Smooth muscle cell (in vitro differentiated cells): ENCODE data around the gene VPS37D. TPM values are rescaled to one million over a fixed set of nuclear protein-coding genes. Genes with fewer than 3 reads are reported as not detected.

Experiments used
- DNase-seq: peaks from one replicate; lab custom pipeline; 2025; ENCODE audit not compliant: unreplicated experiment; lab: John Stamatoyannopoulos, UW
- H2AFZ ChIP-seq: fragments of 200-600 bp; sonication (generic); 2 replicates; pipeline ENCODE4 v1.6.0; 2016; ENCODE audit warnings: antibody characterized with exemption, low read depth, mild to moderate bottlenecking
- H3F3A ChIP-seq: fragments of 200-600 bp; sonication (generic); 2 replicates; pipeline ENCODE4 v1.6.0; 2017; ENCODE audit warnings: antibody characterized with exemption, low read depth
- H3K27ac ChIP-seq: fragments of 200-600 bp; sonication (generic); 2 replicates; pipeline ENCODE4 v1.5.1; 2016; ENCODE audit warnings: low read depth, mild to moderate bottlenecking
- H3K27me3 ChIP-seq: fragments of 200-600 bp; sonication (generic); 2 replicates; pipeline ENCODE4 v1.6.1; 2016; ENCODE audit warnings: low read depth, mild to moderate bottlenecking
- H3K36me3 ChIP-seq: fragments of 200-600 bp; sonication (generic); 2 replicates; pipeline ENCODE4 v1.5.1; 2016; ENCODE audit warnings: low read depth
- H3K4me1 ChIP-seq: fragments of 200-600 bp; sonication (generic); 2 replicates; pipeline ENCODE4 v1.5.1; 2016; ENCODE audit warnings: low read depth
- H3K4me2 ChIP-seq: fragments of 200-600 bp; sonication (generic); 2 replicates; pipeline ENCODE4 v1.6.0; 2016; ENCODE audit warnings: mild to moderate bottlenecking
- H3K4me3 ChIP-seq: fragments of 200-600 bp; sonication (generic); 2 replicates; pipeline ENCODE4 v1.5.1; 2016; ENCODE audit warnings: mild to moderate bottlenecking
- H3K79me2 ChIP-seq: fragments of 200-600 bp; sonication (generic); 2 replicates; pipeline ENCODE4 v1.6.0; 2016; ENCODE audit warnings: low read depth, mild to moderate bottlenecking
- H3K9ac ChIP-seq: fragments of 200-600 bp; sonication (generic); 2 replicates; pipeline ENCODE4 v1.6.0; 2016; ENCODE audit warnings: low read depth
- H3K9me3 ChIP-seq: fragments of 200-600 bp; sonication (generic); replicated peaks from 2 replicates; pipeline ENCODE4 v1.5.1; 2016; ENCODE audit warnings: low read depth
- H4K20me1 ChIP-seq: fragments of 200-600 bp; sonication (generic); 2 replicates; pipeline ENCODE4 v1.6.0; 2016; ENCODE audit warnings: low read depth
- WGBS: methylation state at CpG from one replicate; pipeline ENCODE4 v1.1.7; 2016; ENCODE audit warnings: low lambda C conversion rate; 5-methylcytosine and 5-hydroxymethylcytosine counted together
- polyA plus RNA-seq: library from polyadenylated mRNA; unstranded; fragments of >200 nt; fragmentation: Nextera tagmentation; extraction: Ambion mirVana; gene quantifications from 2 replicates; pipeline ENCODE4 v1.2.1, GENCODE V29; 2016
- total RNA-seq: library from RNA; depleted of rRNA; stranded (reverse); fragments of >200 nt; gene quantifications from 2 replicates; pipeline ENCODE4 v1.2.3, GENCODE V29; 2014
- TF ChIP-seq, protein P1 (sequence below): fragments of 200-600 bp; sonication (generic); IDR thresholded peaks from 2 replicates; pipeline ENCODE4 v1.5.1; 2017; ENCODE audit warnings: borderline replicate concordance, mild to moderate bottlenecking, antibody characterized with exemption; ENCODE audit not compliant: insufficient read depth, poor library complexity, severe bottlenecking

VPS37D gene
- total and polyA plus RNA-seq, 2 experiments from 2014 or later: 7.1 to 8.7 TPM

DNA sequence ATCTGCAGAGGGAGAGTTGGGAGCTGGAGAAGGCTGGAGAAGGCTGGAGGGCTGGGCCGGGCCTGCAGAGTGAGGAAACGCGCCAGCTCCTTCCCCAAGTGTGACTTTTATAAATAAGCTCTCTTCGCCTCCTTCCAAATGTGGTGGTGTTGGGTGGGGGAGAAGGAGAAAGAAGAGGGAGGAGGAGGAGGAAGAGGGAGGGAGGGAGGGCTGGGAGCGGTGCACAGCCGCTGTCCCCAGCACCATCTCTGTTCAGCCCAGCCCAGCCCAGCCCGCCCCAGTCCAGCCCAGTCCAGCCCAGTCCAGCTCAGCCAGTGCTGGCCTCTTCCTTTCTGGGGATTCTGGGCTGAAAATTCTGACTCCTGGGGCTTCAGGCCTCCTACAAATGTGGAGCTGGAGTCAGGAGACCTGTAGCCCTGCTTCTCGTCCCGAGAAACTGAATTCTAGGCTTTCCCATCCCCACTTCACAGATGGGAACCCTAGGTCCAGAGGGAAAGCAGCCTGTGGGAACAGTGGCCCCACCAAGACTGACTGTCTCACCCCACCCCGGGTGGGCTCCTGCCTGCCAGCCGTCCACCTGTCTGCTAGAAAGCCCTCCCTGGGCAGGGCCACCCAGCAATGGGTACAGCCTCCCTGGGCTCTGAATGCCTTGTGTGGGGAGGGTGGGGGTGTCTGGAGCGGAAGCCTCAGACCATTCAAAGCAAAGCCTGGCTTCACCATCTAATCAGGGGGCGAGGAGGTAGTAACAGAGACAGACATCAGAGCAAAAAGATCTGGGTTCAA is 49.6 kb downstream of the VPS37D start:
- Histone ChIP-seq H3K27ac (peak overlapping the region; percentile 64), H3K4me1 (no peaks in the 10 kb centered on the region), H3F3A (peaks cover 4% of the 10 kb centered on the region), H4K20me1 (peaks cover 62% of the 10 kb centered on the region), H3K4me3 (no peak overlapping the region), H3K36me3 (no peaks in the 10 kb centered on the region), H3K4me2 (peak overlapping the region; percentile 90), H3K9ac (peak overlapping the region; percentile 9), H2AFZ (no peak overlapping the region), H3K79me2 (peaks cover 37% of the 10 kb centered on the region), H3K9me3 (no peaks in the 10 kb centered on the region), H3K27me3 (no peaks in the 10 kb centered on the region)
- DNase-seq: no peak
- WGBS: 91% methylated on average over 7 of the region's 13 CpGs
- TF ChIP-seq, protein P1, sequence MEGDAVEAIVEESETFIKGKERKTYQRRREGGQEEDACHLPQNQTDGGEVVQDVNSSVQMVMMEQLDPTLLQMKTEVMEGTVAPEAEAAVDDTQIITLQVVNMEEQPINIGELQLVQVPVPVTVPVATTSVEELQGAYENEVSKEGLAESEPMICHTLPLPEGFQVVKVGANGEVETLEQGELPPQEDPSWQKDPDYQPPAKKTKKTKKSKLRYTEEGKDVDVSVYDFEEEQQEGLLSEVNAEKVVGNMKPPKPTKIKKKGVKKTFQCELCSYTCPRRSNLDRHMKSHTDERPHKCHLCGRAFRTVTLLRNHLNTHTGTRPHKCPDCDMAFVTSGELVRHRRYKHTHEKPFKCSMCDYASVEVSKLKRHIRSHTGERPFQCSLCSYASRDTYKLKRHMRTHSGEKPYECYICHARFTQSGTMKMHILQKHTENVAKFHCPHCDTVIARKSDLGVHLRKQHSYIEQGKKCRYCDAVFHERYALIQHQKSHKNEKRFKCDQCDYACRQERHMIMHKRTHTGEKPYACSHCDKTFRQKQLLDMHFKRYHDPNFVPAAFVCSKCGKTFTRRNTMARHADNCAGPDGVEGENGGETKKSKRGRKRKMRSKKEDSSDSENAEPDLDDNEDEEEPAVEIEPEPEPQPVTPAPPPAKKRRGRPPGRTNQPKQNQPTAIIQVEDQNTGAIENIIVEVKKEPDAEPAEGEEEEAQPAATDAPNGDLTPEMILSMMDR: no peak

DNA sequence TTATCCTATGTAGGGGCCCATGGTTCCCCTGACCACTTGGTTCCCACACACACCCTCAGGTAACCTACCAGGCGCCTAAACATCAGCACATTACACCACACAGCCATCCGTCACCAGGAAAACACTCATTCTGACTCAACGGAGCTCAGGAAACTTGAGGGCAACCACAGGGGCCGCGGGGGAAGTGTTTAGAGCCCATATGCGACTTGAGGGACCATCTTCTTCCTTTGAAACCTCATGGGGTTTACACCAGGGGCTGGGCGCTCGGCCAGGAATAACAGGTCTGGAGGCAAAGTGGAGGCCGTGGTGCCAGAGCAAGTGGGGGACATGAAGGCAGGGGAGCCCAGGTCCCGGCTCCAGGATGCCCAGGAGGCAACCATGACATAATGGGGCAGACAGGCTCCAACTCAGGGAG is 50.4 kb downstream of the VPS37D start:
- Histone ChIP-seq H3K9me3 (no peaks in the 10 kb centered on the region), H3K27me3 (no peaks in the 10 kb centered on the region), H3F3A (peaks cover 4% of the 10 kb centered on the region), H3K4me1 (no peaks in the 10 kb centered on the region), H3K4me3 (peak overlapping the region; percentile 77), H3K36me3 (no peaks in the 10 kb centered on the region), H3K4me2 (peak overlapping the region; percentile 90), H3K79me2 (peaks cover 30% of the 10 kb centered on the region), H3K9ac (no peak overlapping the region), H2AFZ (no peak overlapping the region), H3K27ac (peak overlapping the region; percentile 64), H4K20me1 (peaks cover 54% of the 10 kb centered on the region)
- no peak for DNase-seq
- WGBS: 41% methylated on average over 10 of the region's 10 CpGs
- TF ChIP-seq, protein P1: no peak

DNA sequence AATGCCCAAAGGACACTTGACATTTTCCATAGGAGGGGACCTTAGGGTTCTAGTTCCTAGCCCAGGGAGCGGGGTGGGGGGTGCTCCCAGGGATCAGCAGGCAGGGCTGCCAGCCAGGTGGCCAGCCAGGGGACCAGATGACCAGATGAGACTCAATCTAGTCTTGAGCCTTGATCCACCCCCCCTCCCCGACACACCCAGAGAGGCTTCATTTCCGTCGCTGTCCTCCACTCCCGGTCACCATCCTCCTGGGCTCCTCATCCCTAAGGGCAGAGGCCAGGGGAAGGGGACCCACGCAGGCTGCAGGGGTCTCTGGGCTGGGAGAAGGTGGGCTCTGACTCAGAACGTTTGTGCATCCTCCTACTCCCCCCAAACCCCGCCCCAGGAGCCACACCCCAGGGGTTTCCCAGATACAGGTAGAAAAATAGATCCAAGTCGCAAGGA is 50.8 kb downstream of the VPS37D start:
- TF ChIP-seq, protein P1: no peak
- Histone ChIP-seq H3K4me3 (peak overlapping the region; percentile 77), H3K9ac (no peak overlapping the region), H3K9me3 (no peaks in the 10 kb centered on the region), H3K27ac (peak overlapping the region; percentile 64), H3K27me3 (no peaks in the 10 kb centered on the region), H3K36me3 (no peaks in the 10 kb centered on the region), H2AFZ (no peak overlapping the region), H4K20me1 (peaks cover 49% of the 10 kb centered on the region), H3K4me2 (peak overlapping the region; percentile 90), H3K79me2 (peaks cover 25% of the 10 kb centered on the region), H3F3A (peaks cover 4% of the 10 kb centered on the region), H3K4me1 (no peaks in the 10 kb centered on the region)
- no peak for DNase-seq
- 58% methylated on average over 9 of the region's 9 CpGs for WGBS
